NOMO-1 (cell line): ENCODE measurements around the gene NELFB.

Experiments
- DNase-seq, 2 experiments: peaks; one replicate each; lab custom pipeline; 2025; ENCODE audit not compliant: unreplicated experiment in 2 of 2; lab: John Stamatoyannopoulos, UW

The NELFB gene

GRCh38 chr9:137311986-137312851 is 57.1 kb downstream of the NELFB start:
- DNase-seq: no peak

GRCh38 chr9:137312852-137313325 is 57.8 kb downstream of the NELFB start:
- DNase-seq: no peak

GRCh38 chr9:137313326-137313936 is 58.3 kb downstream of the NELFB start:
- DNase-seq: no peak

- DNase-seq: no peak
Observed at GRCh38 chr9:137313956-137314560, 58.9 kb downstream of the NELFB start.

- no peak for DNase-seq
Observed at GRCh38 chr9:137314561-137315560, 59.7 kb downstream of the NELFB start.

- no peak for DNase-seq
Observed at GRCh38 chr9:137315581-137316011, 60.5 kb downstream of the NELFB start.

GRCh38 chr9:137316012-137316981 is 61.2 kb downstream of the NELFB start:
- no peak for DNase-seq

- no peak for DNase-seq
Observed at GRCh38 chr9:137317021-137317717, 62.0 kb downstream of the NELFB start.

GRCh38 chr9:137317718-137318511 is 62.8 kb downstream of the NELFB start:
- DNase-seq: no peak

GRCh38 chr9:137318602-137319001 is 63.5 kb downstream of the NELFB start:
- DNase-seq: no peak

- no peak for DNase-seq
Observed at GRCh38 chr9:137319011-137319738, 64.0 kb downstream of the NELFB start.

- no peak for DNase-seq
Observed at GRCh38 chr9:137319739-137320551, 64.8 kb downstream of the NELFB start.

- DNase-seq: peak; percentile 33 to 71
Observed at GRCh38 chr9:137320555-137321384, 65.6 kb downstream of the NELFB start.

GRCh38 chr9:137321726-137322361 is 66.7 kb downstream of the NELFB start:
- DNase-seq: no peak
